PC-9 (cell line): ENCODE results near the gene HPN. TPM values are rescaled to one million over a fixed set of nuclear protein-coding genes. Genes with fewer than 3 reads are reported as not detected.

Experiments
- BruUV-seq: library from RNA; stranded (reverse); fragments of 400-500 nt; replicated peaks from 2 replicates; lab custom pipeline; 2021; lab: Mats Ljungman, UMichigan
- CTCF ChIA-PET: fragments of 300-600 bp; sonication (Branson Sonifier 250); formaldehyde crosslinking; loops from one replicate; lab custom pipeline; 2022; ENCODE audit warnings: antibody characterized with exemption; lab: Charles Lee
- POLR2A ChIA-PET: fragments of 300-600 bp; sonication (Branson Sonifier 250); formaldehyde crosslinking; loops from one replicate; lab custom pipeline; 2022; ENCODE audit warnings: antibody characterized with exemption; ENCODE audit not compliant: unreplicated experiment; lab: Charles Lee
- DNase-seq, 2 experiments: peaks; one replicate each; pipeline versions ENCODE4 v3.0.0 to v3.0.0-alpha.2; 2015 to 2022; ENCODE audit warnings: mixed read lengths in 1 of 2
- H2AFZ ChIP-seq: fragments of 200-600 bp; sonication (generic); 2 replicates; pipeline ENCODE4 v1.8.1; 2017; ENCODE audit warnings: antibody characterized with exemption
- H3F3A ChIP-seq: fragments of 200-600 bp; sonication (generic); 2 replicates; pipeline ENCODE4 v1.8.1; 2017; ENCODE audit warnings: antibody characterized with exemption, mild to moderate bottlenecking, low read depth; ENCODE audit not compliant: insufficient read depth
- H3K27ac ChIP-seq: fragments of 200-600 bp; sonication (generic); 2 replicates; pipeline ENCODE4 v1.6.1; 2016; ENCODE audit warnings: mixed run types
- H3K27me3 ChIP-seq: fragments of 200-600 bp; sonication (generic); 2 replicates; pipeline ENCODE4 v1.6.1; 2016; ENCODE audit warnings: low read depth, mixed run types; ENCODE audit not compliant: insufficient read depth
- H3K36me3 ChIP-seq: fragments of 200-600 bp; sonication (generic); 2 replicates; pipeline ENCODE4 v1.6.1; 2016; ENCODE audit warnings: low read depth, mixed run types
- H3K4me1 ChIP-seq: fragments of 200-600 bp; sonication (generic); replicated peaks from 2 replicates; pipeline ENCODE4 v1.6.1; 2016; ENCODE audit warnings: mixed run types; ENCODE audit not compliant: insufficient read depth
- H3K4me2 ChIP-seq: fragments of 200-600 bp; sonication (generic); 2 replicates; pipeline ENCODE4 v1.6.1; 2017; ENCODE audit warnings: mixed run types
- H3K4me3 ChIP-seq: fragments of 200-600 bp; sonication (generic); 2 replicates; pipeline ENCODE4 v1.6.1; 2016; ENCODE audit warnings: mixed run types
- H3K79me2 ChIP-seq: fragments of 200-600 bp; sonication (generic); 2 replicates; pipeline ENCODE4 v1.6.1; 2017; ENCODE audit warnings: low read depth, mixed run types
- H3K9me2 ChIP-seq: fragments of 200-600 bp; sonication (generic); 2 replicates; pipeline ENCODE4 v1.8.1; 2017; ENCODE audit warnings: mild to moderate bottlenecking; ENCODE audit not compliant: insufficient read depth
- H3K9me3 ChIP-seq: fragments of 200-600 bp; sonication (generic); 2 replicates; pipeline ENCODE4 v1.8.1; 2016; ENCODE audit warnings: low read depth; ENCODE audit not compliant: insufficient read depth
- H4K20me1 ChIP-seq: fragments of 200-600 bp; sonication (generic); 2 replicates; pipeline ENCODE4 v1.8.1; 2017; ENCODE audit not compliant: insufficient read depth
- EZH2 ChIP-seq: fragments of 200-600 bp; sonication (generic); IDR thresholded peaks from 2 replicates; pipeline ENCODE4 v1.8.0; 2017; ENCODE audit warnings: antibody characterized with exemption, low read depth
- intact Hi-C: fragments of 100-400 bp; cut with micrococcal nuclease; formaldehyde crosslinking; loops from one replicate; pipeline ENCODE4 v1.10.0; 2022; ENCODE audit not compliant: unreplicated experiment
- total RNA-seq: library from RNA; stranded (reverse); gene quantifications from 2 replicates; pipeline ENCODE4 v1.2.3, GENCODE V29; 2021
- TF ChIP-seq, protein P1 (sequence below): fragments of 200-600 bp; sonication (generic); conservative IDR thresholded peaks from 2 replicates; pipeline ENCODE4 v1.6.1; 2017; ENCODE audit warnings: mixed run types, antibody characterized with exemption, mild to moderate bottlenecking, moderate library complexity

Gene HPN
- total RNA-seq, 1 experiment from 2014 or later, result 12.3 TPM

DNA sequence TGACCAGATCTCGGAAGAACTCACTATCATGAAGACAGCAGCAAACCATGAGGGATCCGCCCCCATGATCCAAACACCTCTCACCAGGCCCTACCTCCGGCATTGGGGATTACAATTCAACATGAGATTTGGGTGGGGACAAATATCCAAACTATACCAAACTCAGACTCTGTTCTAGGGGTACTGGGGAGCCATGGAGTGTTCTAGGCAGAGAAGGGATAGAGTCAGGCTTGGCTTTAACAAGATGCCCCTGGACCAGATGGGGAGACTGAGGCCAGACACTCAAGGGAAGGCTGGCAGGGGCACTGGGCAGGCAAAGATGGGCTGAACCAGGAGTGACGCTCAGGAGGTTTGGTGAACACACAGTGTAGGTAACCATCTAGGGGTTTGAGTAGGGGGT is 23.1 kb upstream of the HPN start:
- Histone ChIP-seq H3K4me3 (no peak overlapping the region), H3F3A (0 out of 2 replicates have a peak, but pooled peaks cover 4% of the 10 kb centered on the region), H4K20me1 (no peaks in the 10 kb centered on the region), H3K9me2 (no peaks in the 10 kb centered on the region), H3K36me3 (no peaks in the 10 kb centered on the region), H3K27me3 (no peaks in the 10 kb centered on the region), H3K79me2 (no peaks in the 10 kb centered on the region), H3K9me3 (no peaks in the 10 kb centered on the region), H3K4me1 (no peaks in the 10 kb centered on the region), H2AFZ (no peak overlapping the region), H3K4me2 (no peak overlapping the region), H3K27ac (no peak overlapping the region)
- ChIA-PET CTCF (no interaction called here), POLR2A (no interaction called here)
- BruUV-seq, result no TSS peak
- DNase-seq, result no peak
- TF ChIP-seq, protein P1, sequence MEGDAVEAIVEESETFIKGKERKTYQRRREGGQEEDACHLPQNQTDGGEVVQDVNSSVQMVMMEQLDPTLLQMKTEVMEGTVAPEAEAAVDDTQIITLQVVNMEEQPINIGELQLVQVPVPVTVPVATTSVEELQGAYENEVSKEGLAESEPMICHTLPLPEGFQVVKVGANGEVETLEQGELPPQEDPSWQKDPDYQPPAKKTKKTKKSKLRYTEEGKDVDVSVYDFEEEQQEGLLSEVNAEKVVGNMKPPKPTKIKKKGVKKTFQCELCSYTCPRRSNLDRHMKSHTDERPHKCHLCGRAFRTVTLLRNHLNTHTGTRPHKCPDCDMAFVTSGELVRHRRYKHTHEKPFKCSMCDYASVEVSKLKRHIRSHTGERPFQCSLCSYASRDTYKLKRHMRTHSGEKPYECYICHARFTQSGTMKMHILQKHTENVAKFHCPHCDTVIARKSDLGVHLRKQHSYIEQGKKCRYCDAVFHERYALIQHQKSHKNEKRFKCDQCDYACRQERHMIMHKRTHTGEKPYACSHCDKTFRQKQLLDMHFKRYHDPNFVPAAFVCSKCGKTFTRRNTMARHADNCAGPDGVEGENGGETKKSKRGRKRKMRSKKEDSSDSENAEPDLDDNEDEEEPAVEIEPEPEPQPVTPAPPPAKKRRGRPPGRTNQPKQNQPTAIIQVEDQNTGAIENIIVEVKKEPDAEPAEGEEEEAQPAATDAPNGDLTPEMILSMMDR, result no peak
- intact Hi-C loops, result no loop called here

DNA sequence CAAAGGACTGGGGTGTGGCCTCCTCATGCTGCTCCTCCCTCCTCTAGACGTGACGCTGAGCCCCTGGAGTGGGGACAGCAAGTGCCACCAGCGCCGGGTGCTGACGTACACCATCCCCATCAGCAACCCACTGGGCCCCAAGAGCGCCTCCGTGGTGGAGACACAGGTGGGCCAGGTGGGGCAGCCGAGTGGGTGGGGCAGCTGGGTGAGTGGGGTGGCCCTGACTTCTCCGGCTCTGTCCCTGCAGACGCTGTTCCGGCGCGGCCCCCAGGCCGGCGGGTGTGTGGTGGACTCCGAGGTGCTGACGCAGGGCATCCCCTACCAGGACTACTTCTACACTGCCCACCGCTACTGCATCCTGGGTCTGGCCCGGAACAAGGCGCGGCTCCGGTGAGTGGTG is 22.4 kb upstream of the HPN start:
- intact Hi-C loops, result no loop called here
- TF ChIP-seq EZH2, result no peak
- TF ChIP-seq, protein P1, result no peak
- no peak overlapping the region for H3K27ac ChIP-seq
- no peak for DNase-seq
- 0 out of 2 replicates have a peak, but pooled peaks cover 4% of the 10 kb centered on the region for H3F3A ChIP-seq
- H3K9me3 ChIP-seq, result no peaks in the 10 kb centered on the region
- ChIA-PET CTCF (no interaction called here), POLR2A (no interaction called here)
- no peak overlapping the region for H2AFZ ChIP-seq
- no peaks in the 10 kb centered on the region for H4K20me1 ChIP-seq
- H3K9me2 ChIP-seq, result no peaks in the 10 kb centered on the region
- H3K36me3 ChIP-seq, result no peaks in the 10 kb centered on the region
- no peaks in the 10 kb centered on the region for H3K27me3 ChIP-seq
- H3K4me2 ChIP-seq, result no peak overlapping the region
- H3K4me3 ChIP-seq, result no peak overlapping the region
- H3K79me2 ChIP-seq, result no peaks in the 10 kb centered on the region
- BruUV-seq, result no TSS peak
- H3K4me1 ChIP-seq, result no peaks in the 10 kb centered on the region

DNA sequence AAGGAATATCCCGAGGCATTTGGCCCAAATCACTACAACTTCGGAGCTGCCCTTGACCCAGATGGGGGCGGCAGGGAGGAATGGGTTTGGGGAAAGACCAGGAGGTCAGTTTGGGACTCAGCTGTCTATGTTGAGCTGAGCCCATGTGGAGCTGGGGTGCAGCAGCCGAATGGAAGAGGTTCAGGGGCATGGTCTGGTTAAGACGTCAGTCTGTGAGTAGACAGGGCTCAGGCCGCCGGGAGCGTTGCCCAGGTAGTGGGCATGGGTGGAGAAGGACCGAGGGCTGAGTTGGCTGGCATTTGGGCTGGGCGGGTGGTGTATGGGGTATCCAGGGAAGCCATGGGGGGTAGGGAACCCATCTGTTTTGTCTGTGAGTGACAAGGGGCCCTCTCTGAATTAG is 20.5 kb upstream of the HPN start:
- TF ChIP-seq EZH2, result no peak
- TF ChIP-seq, protein P1, result no peak
- intact Hi-C loops, result no loop called here
- Histone ChIP-seq H3K9me2 (no peaks in the 10 kb centered on the region), H3K4me3 (no peak overlapping the region), H3F3A (0 out of 2 replicates have a peak, but pooled peaks cover 4% of the 10 kb centered on the region), H4K20me1 (no peaks in the 10 kb centered on the region), H3K9me3 (no peaks in the 10 kb centered on the region), H2AFZ (no peak overlapping the region), H3K27ac (no peak overlapping the region), H3K4me1 (no peaks in the 10 kb centered on the region), H3K79me2 (no peaks in the 10 kb centered on the region), H3K4me2 (no peak overlapping the region), H3K36me3 (no peaks in the 10 kb centered on the region), H3K27me3 (no peaks in the 10 kb centered on the region)
- BruUV-seq, result no TSS peak
- DNase-seq, result no peak
- CTCF ChIA-PET, result no interaction called here
- POLR2A ChIA-PET, result no interaction called here
